AG04450 (cell line): ENCODE results near the gene MKLN1. TPM values are rescaled to one million over a fixed set of nuclear protein-coding genes. Genes with fewer than 3 reads are reported as not detected.

Experiments used
- CTCF ChIA-PET: fragments of 300-600, 350-600 bp; formaldehyde crosslinking; extraction: SDS; loops from one replicate; lab custom pipeline; 2022; ENCODE audit warnings: antibody characterized with exemption, inconsistent platforms; lab: Charles Lee
- POLR2A ChIA-PET: fragments of 350-600 bp; formaldehyde crosslinking; extraction: SDS; loops from one replicate; lab custom pipeline; 2021; ENCODE audit warnings: antibody characterized with exemption, inconsistent platforms; lab: Yijun Ruan, JAX
- DNase-seq: peaks from one replicate; pipeline ENCODE4 v3.0.0-alpha.2; 2011; ENCODE audit warnings: low read depth, low spot score
- H3K27ac ChIP-seq: one replicate; pipeline ENCODE4 v1.5.1; 2012; ENCODE audit warnings: low read depth, low read length, control low read depth
- H3K27me3 ChIP-seq: one replicate; pipeline ENCODE4 v1.6.0; 2012; ENCODE audit warnings: low read length; ENCODE audit not compliant: control insufficient read depth, insufficient read depth
- H3K4me3 ChIP-seq: 2 replicates; pipeline ENCODE4 v1.5.1; 2011; ENCODE audit warnings: mild to moderate bottlenecking, low read depth, low read length, control low read depth
- H3K9me3 ChIP-seq: 2 replicates; pipeline ENCODE4 v1.5.1; 2012; ENCODE audit warnings: low read length; ENCODE audit not compliant: control insufficient read depth, insufficient read depth
- polyA plus RNA-seq: library from polyadenylated mRNA; depleted of rRNA; stranded (reverse); fragments of >200 nt; gene quantifications from 2 replicates; pipeline ENCODE4 v1.2.3, GENCODE V29; 2011
- TF ChIP-seq, protein P1 (sequence below): IDR thresholded peaks from 2 replicates; pipeline ENCODE4 v1.5.1; 2011; ENCODE audit warnings: low read depth, low read length, control low read depth, inconsistent platforms

Gene MKLN1
- polyA plus RNA-seq, 1 experiment = 56.8 TPM

DNA sequence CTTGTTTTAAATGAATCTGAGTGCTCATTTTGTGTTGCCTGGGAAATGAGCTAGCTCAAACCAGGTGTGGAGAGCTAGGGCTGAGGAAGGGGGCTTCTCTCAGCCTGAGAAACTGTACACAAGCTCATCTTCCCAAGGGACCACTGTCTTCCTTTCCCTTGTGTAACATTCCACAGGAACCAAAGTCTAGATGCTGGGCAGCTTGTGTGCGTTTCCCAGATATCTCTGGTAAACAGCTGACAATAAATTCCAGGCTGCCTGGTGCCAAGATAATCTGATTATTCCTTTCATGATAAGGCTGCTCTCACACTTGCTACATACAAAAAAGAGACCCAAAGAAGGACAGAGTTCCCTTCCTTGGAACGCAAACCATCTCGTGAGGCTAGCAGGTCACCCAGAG is 33.1 kb upstream of the MKLN1 start:
- DNase-seq = no peak
- ChIA-PET POLR2A (no interaction called here), CTCF (no interaction called here)
- TF ChIP-seq, protein P1, sequence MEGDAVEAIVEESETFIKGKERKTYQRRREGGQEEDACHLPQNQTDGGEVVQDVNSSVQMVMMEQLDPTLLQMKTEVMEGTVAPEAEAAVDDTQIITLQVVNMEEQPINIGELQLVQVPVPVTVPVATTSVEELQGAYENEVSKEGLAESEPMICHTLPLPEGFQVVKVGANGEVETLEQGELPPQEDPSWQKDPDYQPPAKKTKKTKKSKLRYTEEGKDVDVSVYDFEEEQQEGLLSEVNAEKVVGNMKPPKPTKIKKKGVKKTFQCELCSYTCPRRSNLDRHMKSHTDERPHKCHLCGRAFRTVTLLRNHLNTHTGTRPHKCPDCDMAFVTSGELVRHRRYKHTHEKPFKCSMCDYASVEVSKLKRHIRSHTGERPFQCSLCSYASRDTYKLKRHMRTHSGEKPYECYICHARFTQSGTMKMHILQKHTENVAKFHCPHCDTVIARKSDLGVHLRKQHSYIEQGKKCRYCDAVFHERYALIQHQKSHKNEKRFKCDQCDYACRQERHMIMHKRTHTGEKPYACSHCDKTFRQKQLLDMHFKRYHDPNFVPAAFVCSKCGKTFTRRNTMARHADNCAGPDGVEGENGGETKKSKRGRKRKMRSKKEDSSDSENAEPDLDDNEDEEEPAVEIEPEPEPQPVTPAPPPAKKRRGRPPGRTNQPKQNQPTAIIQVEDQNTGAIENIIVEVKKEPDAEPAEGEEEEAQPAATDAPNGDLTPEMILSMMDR = no peak
- no peak overlapping the region for H3K27ac ChIP-seq
- no peak overlapping the region for H3K4me3 ChIP-seq
- H3K9me3 ChIP-seq = no peaks in the 10 kb centered on the region
- H3K27me3 ChIP-seq = no peaks in the 10 kb centered on the region

DNA sequence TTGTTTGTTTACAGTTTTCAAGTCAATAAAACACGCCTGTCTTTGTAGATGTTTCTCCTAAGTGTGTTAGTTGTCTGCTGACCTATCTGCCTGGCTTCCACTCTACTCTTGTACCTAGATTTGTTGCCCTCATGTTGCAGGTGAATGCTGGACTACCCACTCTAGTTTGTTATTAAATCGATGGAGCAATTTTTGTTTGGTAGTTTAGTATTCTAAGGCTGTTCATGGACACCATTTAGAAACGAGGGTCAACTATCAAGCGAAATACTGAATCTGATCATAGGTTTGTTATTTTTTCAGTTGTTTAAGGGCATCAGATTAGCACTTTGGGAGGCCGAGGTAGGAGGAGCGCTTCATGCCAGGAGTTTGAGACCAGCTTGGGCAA is 29.1 kb upstream of the MKLN1 start:
- DNase-seq = no peak
- Histone ChIP-seq H3K9me3 (no peaks in the 10 kb centered on the region), H3K27ac (no peak overlapping the region), H3K27me3 (no peaks in the 10 kb centered on the region), H3K4me3 (no peak overlapping the region)
- CTCF ChIA-PET = no interaction called here
- TF ChIP-seq, protein P1 = no peak
- POLR2A ChIA-PET = interaction anchor here (0.7 kb wide), 1 partner anchor 13 kb away, joined by 3 read pairs; no protein-coding TSS in a partner anchor

DNA sequence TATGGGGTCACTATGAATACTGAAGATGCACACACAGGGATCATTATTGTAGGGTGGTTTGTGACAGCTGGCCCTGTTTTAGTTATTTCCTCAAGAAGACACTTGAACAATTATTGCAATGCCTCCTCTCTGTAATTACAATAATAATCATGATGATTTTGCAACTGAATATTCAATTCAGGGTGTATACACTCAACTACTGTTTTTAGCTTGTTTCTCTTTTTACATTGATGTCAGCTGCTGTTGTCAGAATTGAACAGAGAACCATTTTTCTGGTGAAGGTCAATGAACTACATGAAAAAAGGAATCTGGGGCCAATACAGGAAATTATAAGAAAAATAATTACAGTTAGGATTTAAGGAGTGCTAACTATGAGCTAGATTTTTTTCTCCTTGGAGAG is 28.6 kb upstream of the MKLN1 start:
- Histone ChIP-seq H3K9me3 (no peaks in the 10 kb centered on the region), H3K4me3 (no peak overlapping the region), H3K27me3 (no peaks in the 10 kb centered on the region), H3K27ac (no peak overlapping the region)
- POLR2A ChIA-PET = no interaction called here
- DNase-seq = no peak
- TF ChIP-seq, protein P1 = no peak
- CTCF ChIA-PET = no interaction called here

DNA sequence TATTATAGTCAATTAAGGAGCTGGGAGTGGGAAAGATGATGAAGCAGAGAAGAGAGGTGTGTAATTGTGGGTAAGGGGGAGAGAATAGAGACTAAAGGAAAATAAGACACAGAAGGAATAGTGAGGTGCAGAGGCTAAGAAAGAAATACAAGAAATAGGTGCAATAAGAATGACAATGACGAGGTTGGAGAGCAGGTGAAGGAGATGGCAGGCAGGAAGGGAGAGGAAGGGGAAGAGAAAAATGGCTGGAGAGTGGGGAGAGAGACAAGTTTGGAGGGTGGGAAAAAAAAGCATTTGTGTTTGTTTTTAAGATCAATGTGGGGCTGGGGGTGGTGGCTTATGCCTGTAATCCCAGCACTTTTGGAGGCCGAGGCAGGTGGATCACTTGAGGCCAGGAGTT is 27.6 kb upstream of the MKLN1 start:
- Histone ChIP-seq H3K9me3 (no peaks in the 10 kb centered on the region), H3K27me3 (no peaks in the 10 kb centered on the region), H3K27ac (no peak overlapping the region), H3K4me3 (no peak overlapping the region)
- CTCF ChIA-PET = no interaction called here
- TF ChIP-seq, protein P1 = no peak
- POLR2A ChIA-PET = no interaction called here
- no peak for DNase-seq

DNA sequence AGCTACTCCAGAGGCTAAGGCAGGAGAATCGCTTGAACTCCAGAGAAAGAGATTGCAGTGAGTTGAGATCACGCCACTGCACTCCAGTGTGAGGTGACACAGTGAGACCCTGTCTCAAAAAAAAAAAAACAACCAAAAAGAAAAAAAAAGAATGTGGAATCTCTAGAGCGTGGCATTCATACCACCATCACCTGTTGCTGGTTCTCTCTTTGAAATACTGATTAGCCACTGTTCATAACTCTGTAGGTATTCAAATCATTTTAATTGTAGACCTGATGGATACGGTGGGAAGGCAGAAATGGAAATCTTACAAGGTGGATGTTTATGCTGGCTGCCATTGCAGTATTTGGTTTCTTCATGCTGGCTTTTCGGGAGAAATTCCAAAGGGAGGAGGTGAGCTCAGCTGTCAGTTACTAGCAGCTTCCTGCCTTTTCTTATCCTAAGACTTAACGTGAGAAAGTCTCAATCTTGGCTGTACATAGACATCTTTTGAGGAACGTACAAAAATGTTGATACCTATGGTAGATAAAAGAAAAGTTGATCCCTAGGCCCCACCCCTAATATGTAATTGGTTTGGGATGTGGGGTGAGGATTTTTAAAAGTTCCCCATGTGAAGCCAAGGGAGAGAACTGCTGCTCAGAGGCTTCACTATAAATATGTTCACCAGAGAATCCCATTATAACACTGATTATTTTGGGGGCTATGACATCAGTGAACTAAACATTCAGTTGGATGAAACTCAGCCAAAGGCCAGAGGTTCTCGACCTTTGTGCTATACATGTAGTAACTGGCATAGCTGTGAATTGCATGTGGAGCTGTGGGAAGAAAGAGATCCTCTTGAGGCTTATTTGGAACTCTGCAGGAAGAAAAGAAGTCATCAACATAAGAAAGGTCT is 26.9 kb upstream of the MKLN1 start:
- no peak for DNase-seq
- H3K4me3 ChIP-seq = no peak overlapping the region
- no peak overlapping the region for H3K27ac ChIP-seq
- ChIA-PET POLR2A (no interaction called here), CTCF (no interaction called here)
- TF ChIP-seq, protein P1 = no peak
- no peaks in the 10 kb centered on the region for H3K27me3 ChIP-seq
- 0 out of 2 replicates have a peak, but pooled peaks cover 1% of the 10 kb centered on the region for H3K9me3 ChIP-seq
